H4 (cell line): ENCODE measurements around the gene MRPL9. TPM values are rescaled to one million over a fixed set of nuclear protein-coding genes. Genes with fewer than 3 reads are reported as not detected.
A peak's percentile ranks its signal among the peaks of the same experiment; 100 is the strongest.
"Not testable (repeated sequence)": the region's sequence is repeated elsewhere in the genome, so short reads cannot be mapped to it uniquely, and the experiment has no call there.

Experiments
- DNase-seq: peaks from one replicate; pipeline ENCODE4 v3.0.0-alpha.2; 2015; ENCODE audit warnings: low spot score
- total RNA-seq: library from RNA; depleted of rRNA; stranded (reverse); fragments of >200 nt; shearing (Covaris generic); gene quantifications from 2 replicates; pipeline ENCODE4 v1.2.3, GENCODE V29; 2014

The MRPL9 gene
- total RNA-seq, 1 experiment from 2014 or later = 74.8 TPM

GRCh38 chr1:151783796-151784195 lies 20.5 kb upstream of the MRPL9 start:
- no peak for DNase-seq

- DNase-seq = no peak
These were observed 19.4 kb upstream of the MRPL9 start for GRCh38 chr1:151782741-151783140.

GRCh38 chr1:151782026-151782425 lies 18.7 kb upstream of the MRPL9 start:
- DNase-seq = not testable (repeated sequence)

GRCh38 chr1:151780736-151781135 lies 17.4 kb upstream of the MRPL9 start:
- DNase-seq = not testable (repeated sequence)

- no peak for DNase-seq
These were observed 16.6 kb upstream of the MRPL9 start for GRCh38 chr1:151779852-151780251.

GRCh38 chr1:151777317-151777716 lies 14.0 kb upstream of the MRPL9 start:
- no peak for DNase-seq

- no peak for DNase-seq
These were observed 13.4 kb upstream of the MRPL9 start for GRCh38 chr1:151776665-151777062.

- DNase-seq = no peak
These were observed 12.8 kb upstream of the MRPL9 start for GRCh38 chr1:151775894-151776664.

GRCh38 chr1:151774256-151774922 lies 11.1 kb upstream of the MRPL9 start:
- no peak for DNase-seq

- peak; percentile 60 for DNase-seq
These were observed 10.4 kb upstream of the MRPL9 start for GRCh38 chr1:151773702-151774101.

- DNase-seq = not testable (repeated sequence)
These were observed 6.0 kb upstream of the MRPL9 start for GRCh38 chr1:151769270-151769669.

- not testable (repeated sequence) for DNase-seq
These were observed 5.2 kb upstream of the MRPL9 start for GRCh38 chr1:151768351-151769066.

- DNase-seq = no peak
These were observed 694 bp upstream of the MRPL9 start for GRCh38 chr1:151763990-151764389.

- DNase-seq = no peak
These were observed 2.5 kb downstream of the MRPL9 start for GRCh38 chr1:151760597-151761385.

GRCh38 chr1:151759241-151759640 lies 4.1 kb downstream of the MRPL9 start:
- DNase-seq = no peak

- DNase-seq = no peak
These were observed 7.0 kb downstream of the MRPL9 start for GRCh38 chr1:151756291-151756690.

- no peak for DNase-seq
These were observed 21.8 kb downstream of the MRPL9 start for GRCh38 chr1:151741516-151741915.

- DNase-seq = no peak
These were observed 23.5 kb downstream of the MRPL9 start for GRCh38 chr1:151739590-151740355.

GRCh38 chr1:151737479-151737878 lies 25.8 kb downstream of the MRPL9 start:
- DNase-seq = no peak

GRCh38 chr1:151737026-151737425 lies 26.3 kb downstream of the MRPL9 start:
- DNase-seq = no peak

- not testable (repeated sequence) for DNase-seq
These were observed 29.3 kb downstream of the MRPL9 start for GRCh38 chr1:151733995-151734394.
